Activated CD4-positive, alpha-beta T cell treated with anti-CD3 and anti-CD28 coated beads for 36 hours (primary cell): ENCODE data around the gene SINHCAF. TPM values are rescaled to one million over a fixed set of nuclear protein-coding genes. Genes with fewer than 3 reads are reported as not detected.

Experiments
- ATAC-seq: fragments of 200-7000 bp; cut with Tn5 transposase; one replicate; pipeline ENCODE4 v1.10.0; 2021; ENCODE audit warnings: mild to moderate bottlenecking, moderate library complexity
- CTCF ChIA-PET: fragments of 350-600 bp; sonication (Branson Sonifier 250); formaldehyde crosslinking; loops from one replicate; lab custom pipeline; 2021; ENCODE audit warnings: antibody characterized with exemption; lab: Charles Lee
- POLR2A ChIA-PET: fragments of 350-600 bp; sonication (Branson Sonifier 250); formaldehyde crosslinking; loops from one replicate; lab custom pipeline; 2021; ENCODE audit warnings: antibody characterized with exemption, inconsistent platforms; lab: Charles Lee
- DNase-seq: peaks from one replicate; pipeline ENCODE4 v3.0.0-alpha.2; 2020
- H3K27ac Mint-ChIP-seq: one replicate; pipeline ENCODE4 v1.8.0; 2021; ENCODE audit warnings: mixed read lengths
- H3K27me3 Mint-ChIP-seq: one replicate; pipeline ENCODE4 v1.8.0; 2021; ENCODE audit warnings: mixed read lengths
- H3K36me3 Mint-ChIP-seq: one replicate; pipeline ENCODE4 v1.8.0; 2021; ENCODE audit warnings: low read depth, mixed read lengths
- H3K4me1 Mint-ChIP-seq: one replicate; pipeline ENCODE4 v1.8.0; 2021; ENCODE audit warnings: mixed read lengths
- H3K4me3 Mint-ChIP-seq: one replicate; pipeline ENCODE4 v1.8.0; 2021; ENCODE audit warnings: mild to moderate bottlenecking, moderate library complexity, mixed read lengths
- H3K9me3 Mint-ChIP-seq: one replicate; pipeline ENCODE4 v1.8.0; 2021; ENCODE audit warnings: low read depth, mixed read lengths
- intact Hi-C, 2 experiments: fragments of 100-400 bp; cut with DNase I in 1 of 2; cut with micrococcal nuclease in 1 of 2; formaldehyde crosslinking; loops; one replicate each; pipeline versions ENCODE4 v1.14.2 to v1.15.1; 2022 to 2024; cut with DNase I, micrococcal nuclease
- total RNA-seq, 2 experiments: library from RNA; stranded (reverse); gene quantifications; one replicate each; pipeline ENCODE4 v1.2.3, GENCODE V29; 2021

Gene SINHCAF
- total RNA-seq, 2 experiments from 2014 or later, result 187 to 211 TPM

DNA sequence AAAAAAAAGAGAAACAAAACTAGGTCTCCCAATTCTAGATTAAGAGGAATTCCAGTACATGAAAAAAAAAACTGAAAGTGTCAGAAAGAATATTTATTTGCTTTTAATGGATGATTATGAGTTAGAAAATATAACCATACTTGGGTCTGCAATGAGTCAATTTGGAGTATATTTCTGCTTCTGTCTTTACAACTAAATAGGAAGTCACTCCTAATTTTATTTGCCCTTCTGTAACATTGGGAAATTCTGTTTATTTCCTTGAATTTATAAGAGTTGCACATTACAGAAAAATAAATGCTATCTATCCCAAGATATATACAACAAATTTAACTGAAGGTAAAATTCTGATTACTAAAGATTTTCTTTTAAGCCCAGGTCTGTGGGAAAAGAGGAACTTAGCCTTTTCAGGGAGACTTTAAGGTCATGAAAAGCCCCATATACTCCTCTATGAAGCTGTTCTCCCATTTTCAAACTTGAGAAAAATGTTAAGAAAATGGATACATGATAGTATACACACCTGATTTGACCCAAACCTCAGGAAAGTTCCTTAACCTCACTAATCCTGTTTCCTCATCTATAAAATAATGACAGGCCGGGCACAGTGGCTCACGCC, 7.2 kb downstream of the SINHCAF start:
- DNase-seq (no peak), ATAC-seq (no peak)
- Mint-ChIP-seq H3K9me3 (no peaks in the 10 kb centered on the region), H3K4me1 (peaks cover 81% of the 10 kb centered on the region), H3K27me3 (no peaks in the 10 kb centered on the region), H3K4me3 (peak overlapping the region; percentile 76), H3K36me3 (peaks cover 42% of the 10 kb centered on the region), H3K27ac (peak overlapping the region; percentile 95)
- CTCF ChIA-PET, result no interaction called here
- POLR2A ChIA-PET, result no interaction called here
- intact Hi-C loops, result no loop called here

DNA sequence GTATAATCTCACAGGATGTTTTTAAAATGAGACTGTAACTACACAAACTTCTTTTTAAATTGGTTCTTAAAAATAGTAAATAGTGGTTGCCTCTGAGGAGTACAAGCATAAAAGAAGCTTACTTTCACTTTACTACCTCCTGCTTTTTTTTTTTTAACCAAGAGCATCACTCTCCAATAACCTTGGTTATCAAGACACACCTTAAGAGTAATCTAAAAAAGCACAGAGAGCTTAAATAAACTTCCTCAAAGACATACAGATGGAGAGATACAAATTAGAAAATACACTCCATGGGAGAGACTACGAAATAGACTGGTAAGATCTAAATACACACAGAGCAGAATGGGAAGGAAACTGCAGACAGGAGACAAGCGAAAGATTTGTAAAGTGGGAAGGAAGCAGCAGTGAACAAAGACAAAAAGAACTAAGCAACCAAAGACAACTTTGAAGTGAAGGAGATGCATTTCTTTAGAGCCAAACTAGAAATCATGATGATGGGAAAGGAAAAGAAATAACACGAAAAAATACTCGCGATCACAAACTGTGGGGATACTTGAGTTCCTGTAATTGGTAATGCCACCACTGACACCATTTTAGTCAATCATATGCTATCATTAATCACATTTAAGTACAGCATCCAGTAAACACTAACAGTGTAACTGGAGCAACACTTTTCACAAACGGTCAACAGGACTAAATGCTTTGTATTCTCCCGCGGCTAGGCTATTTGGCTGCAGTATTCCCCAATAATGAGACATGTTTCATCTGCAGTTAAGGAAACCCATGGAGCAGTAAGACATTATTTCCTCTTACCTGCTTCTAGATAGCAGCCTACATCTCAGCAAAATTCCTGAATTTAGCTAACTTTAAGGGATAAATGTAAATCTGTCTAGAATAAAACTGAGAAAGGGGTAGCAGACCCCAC, 8.2 kb downstream of the SINHCAF start:
- intact Hi-C loops, result loop anchor here in 1 of 2 experiments (1.0 kb wide), 1 partner anchor 9 kb away; the partner anchor contains the start of gene SINHCAF
- no peaks in the 10 kb centered on the region for H3K9me3 Mint-ChIP-seq
- POLR2A ChIA-PET, result interaction anchor here (0.7 kb wide), 1 partner anchor 9 kb away, joined by 5 read pairs; no protein-coding TSS in a partner anchor
- no peaks in the 10 kb centered on the region for H3K27me3 Mint-ChIP-seq
- H3K4me1 Mint-ChIP-seq, result peaks cover 78% of the 10 kb centered on the region
- DNase-seq (no peak), ATAC-seq (peak; percentile 14)
- peaks cover 39% of the 10 kb centered on the region for H3K36me3 Mint-ChIP-seq
- H3K4me3 Mint-ChIP-seq, result peak overlapping the region; percentile 76
- H3K27ac Mint-ChIP-seq, result peak overlapping the region; percentile 95
- CTCF ChIA-PET, result interaction anchor here (1.8 kb wide), 1 partner anchor 46 kb away, joined by 8 read pairs; no protein-coding TSS in a partner anchor

DNA sequence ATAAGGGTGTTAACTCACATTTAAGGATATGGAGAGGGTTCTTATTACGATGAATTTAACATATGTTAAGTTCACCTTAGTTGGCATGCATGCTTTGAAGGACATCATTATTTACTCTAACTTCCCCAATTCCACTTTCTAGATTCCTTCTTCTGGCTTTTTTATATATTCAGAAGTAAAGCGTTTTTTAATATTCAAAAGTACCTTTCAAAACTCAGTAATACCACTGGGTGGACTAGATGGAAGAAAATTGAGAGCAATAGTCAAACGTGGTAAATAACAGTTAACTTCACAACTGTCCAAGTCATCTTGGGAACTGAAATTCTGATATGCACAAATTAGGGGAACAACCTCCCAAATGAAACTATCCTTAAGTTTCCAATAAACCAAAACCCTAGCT, 9.1 kb downstream of the SINHCAF start:
- H3K36me3 Mint-ChIP-seq, result peaks cover 42% of the 10 kb centered on the region
- peak overlapping the region; percentile 76 for H3K4me3 Mint-ChIP-seq
- H3K9me3 Mint-ChIP-seq, result no peaks in the 10 kb centered on the region
- ChIA-PET CTCF (interaction anchor here (0.9 to 1.8 kb wide), 2 partner anchors 23 to 45 kb away, joined by 4 to 8 read pairs; no protein-coding TSS in a partner anchor), POLR2A (no interaction called here)
- peak overlapping the region; percentile 95 for H3K27ac Mint-ChIP-seq
- intact Hi-C loops, result loop anchor here in 1 of 2 experiments (1.0 kb wide), 1 partner anchor 9 kb away; the partner anchor contains the start of gene SINHCAF
- no peaks in the 10 kb centered on the region for H3K27me3 Mint-ChIP-seq
- H3K4me1 Mint-ChIP-seq, result peaks cover 78% of the 10 kb centered on the region
- DNase-seq (no peak), ATAC-seq (peak; percentile 24)

DNA sequence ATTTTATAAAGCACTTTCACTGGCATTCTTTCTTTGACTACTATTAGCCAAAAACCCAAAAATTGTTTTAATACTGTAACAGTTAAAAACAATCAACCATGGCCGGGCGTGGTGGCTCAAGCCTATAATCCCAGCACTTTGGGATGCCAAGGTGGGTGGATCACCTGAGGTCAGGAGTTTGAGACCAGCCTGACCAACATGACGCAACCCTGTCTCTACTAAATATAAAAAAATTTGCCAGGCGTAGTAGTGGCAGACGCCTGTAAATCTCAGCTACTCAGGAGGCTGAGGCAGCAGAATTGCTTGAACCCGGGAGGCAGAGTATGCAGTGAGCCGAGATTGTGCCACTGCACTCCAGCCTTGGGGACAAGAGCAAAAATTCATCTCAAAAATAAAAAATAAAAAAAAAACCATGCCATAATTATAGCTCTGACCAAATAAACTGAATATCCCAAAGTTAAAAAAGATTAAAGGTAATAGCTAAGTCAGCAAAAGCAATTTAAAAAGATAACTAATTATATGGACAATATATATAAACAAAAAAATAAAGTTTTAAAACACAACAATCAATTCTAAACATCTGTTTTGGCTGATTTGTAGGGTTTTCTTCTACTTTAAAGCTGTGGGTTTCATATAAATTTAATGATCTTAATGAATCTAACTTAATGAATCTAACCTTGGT, 10.0 kb downstream of the SINHCAF start:
- H3K27ac Mint-ChIP-seq, result peak overlapping the region; percentile 64
- ATAC-seq (no peak), DNase-seq (no peak)
- H3K9me3 Mint-ChIP-seq, result no peaks in the 10 kb centered on the region
- H3K4me3 Mint-ChIP-seq, result no peak overlapping the region
- ChIA-PET CTCF (interaction anchor here (0.6 to 1.8 kb wide), 3 partner anchors 22 to 283 kb away, joined by 3 to 8 read pairs (median 4); no protein-coding TSS in a partner anchor), POLR2A (no interaction called here)
- no peaks in the 10 kb centered on the region for H3K27me3 Mint-ChIP-seq
- H3K4me1 Mint-ChIP-seq, result peaks cover 75% of the 10 kb centered on the region
- H3K36me3 Mint-ChIP-seq, result peaks cover 48% of the 10 kb centered on the region
- intact Hi-C loops, result no loop called here

DNA sequence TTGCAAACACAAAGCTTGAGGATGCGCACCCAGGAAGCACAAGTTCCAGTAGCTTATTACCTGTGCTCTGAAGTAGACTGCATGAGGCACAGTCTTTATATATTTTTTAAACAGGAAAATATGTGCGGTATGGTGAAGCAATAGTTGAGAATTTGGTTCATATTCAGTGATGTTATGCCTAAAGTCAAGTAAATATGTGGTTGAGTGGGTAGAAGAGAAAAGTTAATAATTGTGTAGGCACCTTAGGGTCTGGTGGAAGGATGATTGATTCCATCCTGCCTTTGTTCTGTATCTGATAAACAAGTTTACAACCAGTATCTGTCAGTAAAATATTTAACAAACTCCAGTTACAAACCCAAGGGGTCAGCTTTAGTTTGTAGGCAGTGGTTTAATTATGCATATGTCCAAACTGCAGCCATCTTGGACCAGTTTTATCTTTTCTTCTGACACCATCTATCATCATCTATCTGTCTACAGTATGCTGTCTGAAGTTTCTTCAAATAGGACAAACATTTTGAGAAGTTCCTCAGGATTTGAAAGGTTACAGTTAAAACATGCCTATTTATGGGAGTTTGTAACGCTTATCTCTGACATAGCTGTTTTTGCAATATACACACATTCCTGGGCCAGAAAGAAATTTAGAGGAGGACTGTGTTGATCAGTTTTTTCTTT, 10.8 kb downstream of the SINHCAF start:
- no peak for ATAC-seq
- ChIA-PET POLR2A (no interaction called here), CTCF (interaction anchor here (0.6 to 1.6 kb wide), 3 partner anchors 41 to 282 kb away, joined by 3 to 4 read pairs (median 4); no protein-coding TSS in a partner anchor)
- Mint-ChIP-seq H3K27ac (peak overlapping the region; percentile 69), H3K4me1 (peaks cover 73% of the 10 kb centered on the region), H3K36me3 (peaks cover 50% of the 10 kb centered on the region), H3K27me3 (no peaks in the 10 kb centered on the region), H3K4me3 (no peak overlapping the region), H3K9me3 (no peaks in the 10 kb centered on the region)
- intact Hi-C loops, result no loop called here
- no peak for DNase-seq

GRCh38 chr12:31312431-31312830, 13.5 kb downstream of the SINHCAF start:
- no peak overlapping the region for H3K4me3 Mint-ChIP-seq
- ATAC-seq (no peak), DNase-seq (no peak)
- intact Hi-C loops, result no loop called here
- H3K4me1 Mint-ChIP-seq, result peaks cover 67% of the 10 kb centered on the region
- no peaks in the 10 kb centered on the region for H3K9me3 Mint-ChIP-seq
- peaks cover 49% of the 10 kb centered on the region for H3K36me3 Mint-ChIP-seq
- POLR2A ChIA-PET, result interaction anchor here (0.6 kb wide), 1 partner anchor 110 kb away, joined by 3 read pairs; no protein-coding TSS in a partner anchor
- CTCF ChIA-PET, result no interaction called here
- peak overlapping the region; percentile 24 for H3K27ac Mint-ChIP-seq
- no peaks in the 10 kb centered on the region for H3K27me3 Mint-ChIP-seq

DNA sequence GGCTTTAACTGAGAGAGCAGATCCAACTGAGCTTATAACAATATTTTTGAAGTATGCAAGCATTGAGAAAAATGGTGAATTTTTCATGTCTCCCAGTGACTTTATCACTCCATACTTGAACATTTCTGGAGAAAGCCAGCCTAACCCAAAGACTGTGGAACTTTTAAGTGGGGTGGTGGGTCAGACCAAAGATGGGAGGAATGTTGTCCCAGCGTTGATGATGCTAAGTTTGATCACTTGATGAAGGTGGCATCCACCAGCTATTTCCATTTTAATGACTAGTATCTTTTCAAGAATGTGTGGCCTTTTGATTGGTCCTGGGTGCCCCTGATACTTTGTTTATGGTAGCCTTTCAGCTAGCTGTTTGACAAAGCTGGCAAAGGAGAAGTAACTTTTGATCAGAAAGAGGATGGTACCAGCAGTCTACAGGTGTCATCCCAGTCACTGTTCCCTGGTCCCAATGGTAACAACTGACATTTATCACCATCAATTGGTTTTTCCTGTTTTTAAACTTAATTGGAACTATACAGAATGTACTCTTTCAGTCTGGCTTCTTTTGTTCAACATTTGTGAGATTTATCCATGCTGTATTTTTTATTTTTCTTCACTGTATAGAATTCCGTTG, 14.2 kb downstream of the SINHCAF start:
- H3K27ac Mint-ChIP-seq, result no peak overlapping the region
- no peaks in the 10 kb centered on the region for H3K27me3 Mint-ChIP-seq
- peaks cover 66% of the 10 kb centered on the region for H3K4me1 Mint-ChIP-seq
- ChIA-PET POLR2A (no interaction called here), CTCF (interaction anchor here (1.0 to 1.2 kb wide), 2 partner anchors 9 kb away, joined by 3 read pairs; no protein-coding TSS in a partner anchor)
- no peaks in the 10 kb centered on the region for H3K9me3 Mint-ChIP-seq
- DNase-seq (no peak), ATAC-seq (no peak)
- intact Hi-C loops, result no loop called here
- no peak overlapping the region for H3K4me3 Mint-ChIP-seq
- H3K36me3 Mint-ChIP-seq, result peaks cover 54% of the 10 kb centered on the region

DNA sequence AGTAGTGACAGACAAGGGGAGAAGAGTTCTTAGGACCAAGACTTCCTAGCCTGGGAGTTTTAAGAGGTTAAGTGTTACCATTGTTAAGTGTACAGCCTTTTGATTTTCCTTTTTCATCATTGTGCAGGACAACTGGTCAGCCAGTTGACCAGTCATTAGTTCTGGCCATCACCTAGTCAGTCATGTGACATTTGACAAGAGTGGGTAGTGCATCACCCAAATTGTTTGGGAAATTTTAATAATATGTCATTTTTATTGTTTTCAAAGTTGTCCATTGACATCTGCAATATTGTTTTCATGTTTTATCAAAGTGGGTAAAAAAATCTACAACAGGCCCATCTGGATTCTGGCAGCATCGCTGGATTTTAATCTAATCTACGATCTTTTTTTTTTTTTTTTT, 15.5 kb downstream of the SINHCAF start:
- ATAC-seq (no peak), DNase-seq (no peak)
- H3K4me1 Mint-ChIP-seq, result peaks cover 65% of the 10 kb centered on the region
- H3K9me3 Mint-ChIP-seq, result no peaks in the 10 kb centered on the region
- H3K27ac Mint-ChIP-seq, result peak overlapping the region; percentile 39
- ChIA-PET POLR2A (interaction anchor here (0.7 kb wide), 1 partner anchor 1019 kb away, joined by 3 read pairs; no protein-coding TSS in a partner anchor), CTCF (interaction anchor here (1.2 kb wide), 1 partner anchor 8 kb away, joined by 3 read pairs; no protein-coding TSS in a partner anchor)
- no peaks in the 10 kb centered on the region for H3K27me3 Mint-ChIP-seq
- H3K4me3 Mint-ChIP-seq, result no peak overlapping the region
- intact Hi-C loops, result no loop called here
- H3K36me3 Mint-ChIP-seq, result peaks cover 59% of the 10 kb centered on the region

- Mint-ChIP-seq H3K36me3 (peaks cover 63% of the 10 kb centered on the region), H3K9me3 (no peaks in the 10 kb centered on the region), H3K27me3 (no peaks in the 10 kb centered on the region), H3K4me1 (peaks cover 65% of the 10 kb centered on the region), H3K27ac (no peak overlapping the region), H3K4me3 (no peak overlapping the region)
- ChIA-PET CTCF (interaction anchor here (0.9 to 1.4 kb wide), 2 partner anchors 12 to 20 kb away, joined by 3 to 4 read pairs; no protein-coding TSS in a partner anchor), POLR2A (no interaction called here)
- DNase-seq, result no peak
- intact Hi-C loops, result no loop called here
- ATAC-seq, result no peak
Observed at GRCh38 chr12:31309279-31309678, 16.7 kb downstream of the SINHCAF start.

- Mint-ChIP-seq H3K36me3 (peaks cover 67% of the 10 kb centered on the region), H3K9me3 (no peaks in the 10 kb centered on the region), H3K4me1 (peaks cover 69% of the 10 kb centered on the region), H3K27me3 (no peaks in the 10 kb centered on the region), H3K27ac (no peak overlapping the region), H3K4me3 (no peak overlapping the region)
- no peak for ATAC-seq
- no peak for DNase-seq
- intact Hi-C loops, result no loop called here
- ChIA-PET CTCF (interaction anchor here (1.0 kb wide), 1 partner anchor 56 kb away, joined by 3 read pairs; no protein-coding TSS in a partner anchor), POLR2A (interaction anchor here (0.6 kb wide), 1 partner anchor 13 kb away, joined by 3 read pairs; no protein-coding TSS in a partner anchor)
Observed at GRCh38 chr12:31308116-31308515, 17.8 kb downstream of the SINHCAF start.
